GM12873 (cell line): ENCODE data around the gene ADM.

ENCODE experiments used
- CTCF ChIP-seq: IDR thresholded peaks from 2 replicates; pipeline ENCODE4 v1.5.1; 2012; ENCODE audit warnings: low read depth, mild to moderate bottlenecking, moderate library complexity, low read length, control low read depth; ENCODE audit not compliant: insufficient read depth; ENCODE audit errors: missing control alignments

The ADM gene

DNA sequence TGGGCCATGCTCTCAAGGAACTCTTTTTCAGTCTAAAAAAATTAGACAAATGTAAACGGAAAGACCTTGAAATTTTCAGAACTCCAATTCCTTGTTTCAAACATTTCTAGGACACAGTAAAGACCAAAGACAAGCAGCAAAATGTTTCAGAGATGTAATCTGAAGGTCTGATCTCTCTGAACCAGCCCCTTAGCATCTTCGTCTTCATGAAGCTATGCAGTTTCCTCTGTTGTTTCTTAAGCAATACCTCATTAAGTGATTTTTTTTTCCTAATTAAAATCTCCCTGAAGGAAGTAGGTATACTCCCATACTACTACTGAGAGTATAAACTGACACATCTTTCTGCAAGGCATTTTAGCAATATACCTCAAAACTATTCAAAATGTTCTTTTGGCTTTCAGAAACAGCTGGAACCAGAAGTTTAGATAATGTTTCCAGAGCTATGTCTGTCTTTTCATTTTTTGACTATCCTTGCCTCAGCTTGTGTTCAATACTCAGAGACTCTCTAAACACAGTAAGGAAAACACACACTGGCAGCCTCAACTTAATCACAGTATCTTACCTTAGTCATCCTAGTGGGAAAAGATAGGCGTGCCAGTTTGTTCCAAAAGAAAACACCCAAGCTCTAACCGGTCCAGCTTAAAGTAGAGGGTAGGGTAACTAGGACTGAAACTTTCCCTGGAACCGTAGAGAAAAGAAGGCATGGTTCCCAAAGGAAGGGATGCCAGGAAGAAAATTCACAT lies 36.0 kb upstream of the ADM start:
- TF ChIP-seq CTCF, result no peak

- no peak for TF ChIP-seq CTCF
Measured at GRCh38 chr11:10272132-10272531, 32.7 kb upstream of the ADM start.

GRCh38 chr11:10273738-10274137 lies 31.1 kb upstream of the ADM start:
- no peak for TF ChIP-seq CTCF

- TF ChIP-seq CTCF, result no peak
Measured at GRCh38 chr11:10274726-10275125, 30.1 kb upstream of the ADM start.

- no peak for TF ChIP-seq CTCF
Measured at GRCh38 chr11:10275714-10276113, 29.2 kb upstream of the ADM start.

DNA sequence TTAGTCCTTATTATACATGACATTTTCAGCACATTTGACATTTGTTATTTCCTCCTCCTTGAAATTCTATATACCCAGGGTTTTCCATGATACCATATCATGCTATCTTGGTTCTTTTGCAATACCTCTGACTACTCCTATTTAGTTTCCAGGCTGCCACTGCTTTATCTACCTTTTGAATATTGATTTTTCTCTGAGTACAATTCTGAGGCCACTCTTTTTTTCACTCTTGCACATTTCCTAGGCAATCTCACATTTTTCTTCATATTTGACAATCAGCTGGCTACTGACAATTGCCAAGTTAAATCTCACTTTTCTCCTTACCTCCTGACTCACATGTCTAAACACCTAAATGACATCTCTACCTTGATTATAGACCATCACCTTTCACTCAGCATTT lies 22.8 kb upstream of the ADM start:
- TF ChIP-seq CTCF, result no peak

DNA sequence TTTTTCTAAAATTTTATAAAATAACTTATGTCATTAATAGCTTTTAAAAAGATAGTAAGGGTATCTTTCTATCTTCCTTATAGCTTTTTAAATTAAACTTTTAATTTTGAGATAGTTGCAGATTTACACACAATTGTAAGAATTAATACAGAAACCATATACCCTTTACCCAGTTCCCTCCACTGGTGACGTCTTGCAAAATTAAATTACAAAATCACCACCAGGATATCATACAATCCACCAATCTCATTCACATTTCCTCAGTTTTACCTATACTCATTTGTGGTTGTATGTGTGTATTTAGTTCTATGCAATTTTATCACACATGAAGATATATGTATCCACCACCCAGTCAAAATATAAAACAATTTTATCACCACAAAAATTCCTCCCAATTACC lies 20.9 kb upstream of the ADM start:
- TF ChIP-seq CTCF, result no peak
